Neural progenitor cell (in vitro differentiated cells): ENCODE results near the gene KAT14. TPM values are rescaled to one million over a fixed set of nuclear protein-coding genes. Genes with fewer than 3 reads are reported as not detected.

Source experiments
- DNase-seq: peaks from one replicate; pipeline ENCODE4 v3.0.0-alpha.2; 2016; ENCODE audit warnings: low spot score
- H2AFZ ChIP-seq: fragments of 200-600 bp; sonication (generic); replicated peaks from 2 replicates; pipeline ENCODE4 v1.6.1; 2016; ENCODE audit warnings: antibody characterized with exemption
- H3F3A ChIP-seq: fragments of 200-600 bp; sonication (generic); 2 replicates; pipeline ENCODE4 v1.6.1; 2016; ENCODE audit warnings: antibody characterized with exemption, low read depth
- H3K27ac ChIP-seq: fragments of 200-600 bp; sonication (generic); 2 replicates; pipeline ENCODE4 v1.5.1; 2016; ENCODE audit warnings: mild to moderate bottlenecking
- H3K27me3 ChIP-seq: fragments of 200-600 bp; sonication (generic); 2 replicates; pipeline ENCODE4 v1.6.1; 2016; ENCODE audit warnings: mild to moderate bottlenecking, moderate library complexity
- H3K36me3 ChIP-seq: fragments of 200-600 bp; sonication (generic); 2 replicates; pipeline ENCODE4 v1.5.1; 2016
- H3K4me1 ChIP-seq: fragments of 200-600 bp; sonication (generic); 2 replicates; pipeline ENCODE4 v1.6.1; 2016; ENCODE audit warnings: mixed run types
- H3K4me2 ChIP-seq: fragments of 200-600 bp; sonication (generic); 2 replicates; pipeline ENCODE4 v1.6.1; 2016
- H3K4me3 ChIP-seq: fragments of 200-600 bp; sonication (generic); 2 replicates; pipeline ENCODE4 v1.5.1; 2016
- H3K79me2 ChIP-seq: fragments of 200-600 bp; sonication (generic); 2 replicates; pipeline ENCODE4 v1.6.1; 2016; ENCODE audit warnings: low read depth
- H3K9ac ChIP-seq: fragments of 200-600 bp; sonication (generic); 2 replicates; pipeline ENCODE4 v1.6.1; 2016
- H3K9me3 ChIP-seq: fragments of 200-600 bp; sonication (generic); 2 replicates; pipeline ENCODE4 v1.5.1; 2016; ENCODE audit warnings: low read depth
- H4K20me1 ChIP-seq: fragments of 200-600 bp; sonication (generic); 2 replicates; pipeline ENCODE4 v1.6.1; 2016; ENCODE audit warnings: low read depth
- H3K27ac Mint-ChIP-seq: 3 replicates; pipeline ENCODE4 v1.8.0; 2021; ENCODE audit warnings: mixed read lengths
- H3K27me3 Mint-ChIP-seq: 2 replicates; pipeline ENCODE4 v1.8.0; 2022; ENCODE audit warnings: low read depth, mild to moderate bottlenecking, inconsistent platforms, moderate library complexity, mixed read lengths; ENCODE audit not compliant: insufficient read depth
- H3K36me3 Mint-ChIP-seq: 3 replicates; pipeline ENCODE4 v1.8.0; 2021; ENCODE audit warnings: mixed read lengths
- H3K4me1 Mint-ChIP-seq: 3 replicates; pipeline ENCODE4 v1.8.0; 2021; ENCODE audit warnings: mixed read lengths
- H3K4me3 Mint-ChIP-seq: 3 replicates; pipeline ENCODE4 v1.8.0; 2021; ENCODE audit warnings: mild to moderate bottlenecking, moderate library complexity, mixed read lengths
- H3K9me3 Mint-ChIP-seq: 3 replicates; pipeline ENCODE4 v1.8.0; 2020; ENCODE audit warnings: mixed read lengths
- CTCF ChIP-seq: fragments of 200-600 bp; sonication (generic); IDR thresholded peaks from 2 replicates; pipeline ENCODE4 v1.5.1; 2017; ENCODE audit warnings: antibody characterized with exemption, mild to moderate bottlenecking
- EZH2 ChIP-seq: fragments of 200-600 bp; sonication (generic); IDR thresholded peaks from 2 replicates; pipeline ENCODE4 v1.6.1; 2017; ENCODE audit warnings: antibody characterized with exemption, mild to moderate bottlenecking, moderate library complexity
- EZH2phosphoT487 ChIP-seq: fragments of 200-600 bp; sonication (generic); IDR thresholded peaks from 2 replicates; pipeline ENCODE4 v1.6.1; 2017; ENCODE audit warnings: antibody characterized with exemption
- total RNA-seq: library from RNA; depleted of rRNA; stranded (reverse); fragments of >200 nt; gene quantifications from 2 replicates; pipeline ENCODE4 v1.2.3, GENCODE V29; 2015; ENCODE audit warnings: low replicate concordance

Gene KAT14
- total RNA-seq, 1 donor from 2014 or later: 28.5 TPM

GRCh38 chr20:18180815-18181214 is 43.2 kb downstream of the KAT14 start:
- Mint-ChIP-seq H3K4me3 (no peak overlapping the region), H3K27ac (no peak overlapping the region), H3K4me1 (no peaks in the 10 kb centered on the region), H3K36me3 (peaks cover 53% of the 10 kb centered on the region), H3K9me3 (peaks cover 10% of the 10 kb centered on the region), H3K27me3 (no peaks in the 10 kb centered on the region)
- H3K79me2 ChIP-seq: no peaks in the 10 kb centered on the region
- H3K27me3 ChIP-seq: no peaks in the 10 kb centered on the region
- H2AFZ ChIP-seq: no peak overlapping the region
- no peaks in the 10 kb centered on the region for H3K4me1 ChIP-seq
- peaks cover 9% of the 10 kb centered on the region for H3K9me3 ChIP-seq
- no peak overlapping the region for H3K4me2 ChIP-seq
- H4K20me1 ChIP-seq: no peaks in the 10 kb centered on the region
- H3K9ac ChIP-seq: no peak overlapping the region
- no peaks in the 10 kb centered on the region for H3F3A ChIP-seq
- no peak overlapping the region for H3K4me3 ChIP-seq
- peaks cover 11% of the 10 kb centered on the region for H3K36me3 ChIP-seq
- no peak overlapping the region for H3K27ac ChIP-seq
- no peak for DNase-seq
- TF ChIP-seq EZH2phosphoT487 (no peak), CTCF (no peak), EZH2 (no peak)

GRCh38 chr20:18187020-18187419 is 49.4 kb downstream of the KAT14 start:
- H3K9ac ChIP-seq: no peak overlapping the region
- no peaks in the 10 kb centered on the region for H3K4me1 ChIP-seq
- Mint-ChIP-seq H3K9me3 (no peaks in the 10 kb centered on the region), H3K4me1 (no peaks in the 10 kb centered on the region), H3K27me3 (no peaks in the 10 kb centered on the region), H3K27ac (no peak overlapping the region), H3K4me3 (no peak overlapping the region), H3K36me3 (peaks cover 28% of the 10 kb centered on the region)
- no peak overlapping the region for H3K27ac ChIP-seq
- H4K20me1 ChIP-seq: no peaks in the 10 kb centered on the region
- H3K36me3 ChIP-seq: peaks cover 3% of the 10 kb centered on the region
- no peak overlapping the region for H3K4me3 ChIP-seq
- no peaks in the 10 kb centered on the region for H3K79me2 ChIP-seq
- H3F3A ChIP-seq: no peaks in the 10 kb centered on the region
- no peak overlapping the region for H3K4me2 ChIP-seq
- no peak for DNase-seq
- TF ChIP-seq EZH2phosphoT487 (no peak), EZH2 (no peak), CTCF (no peak)
- no peaks in the 10 kb centered on the region for H3K9me3 ChIP-seq
- H2AFZ ChIP-seq: no peak overlapping the region
- H3K27me3 ChIP-seq: no peaks in the 10 kb centered on the region

- no peak overlapping the region for H2AFZ ChIP-seq
- H3K79me2 ChIP-seq: no peaks in the 10 kb centered on the region
- no peaks in the 10 kb centered on the region for H3F3A ChIP-seq
- no peaks in the 10 kb centered on the region for H3K27me3 ChIP-seq
- H3K9ac ChIP-seq: no peak overlapping the region
- H4K20me1 ChIP-seq: no peaks in the 10 kb centered on the region
- no peak overlapping the region for H3K4me3 ChIP-seq
- TF ChIP-seq EZH2 (no peak), EZH2phosphoT487 (no peak), CTCF (no peak)
- no peak overlapping the region for H3K4me2 ChIP-seq
- peaks cover 3% of the 10 kb centered on the region for H3K36me3 ChIP-seq
- H3K4me1 Mint-ChIP-seq: no peaks in the 10 kb centered on the region
- no peak overlapping the region for H3K27ac ChIP-seq
- peaks cover 26% of the 10 kb centered on the region for H3K36me3 Mint-ChIP-seq
- no peaks in the 10 kb centered on the region for H3K9me3 Mint-ChIP-seq
- H3K27ac Mint-ChIP-seq: no peak overlapping the region
- no peak for DNase-seq
- H3K27me3 Mint-ChIP-seq: no peaks in the 10 kb centered on the region
- no peak overlapping the region for H3K4me3 Mint-ChIP-seq
- no peaks in the 10 kb centered on the region for H3K4me1 ChIP-seq
- H3K9me3 ChIP-seq: no peaks in the 10 kb centered on the region
Measured at GRCh38 chr20:18188434-18188833, 50.8 kb downstream of the KAT14 start.
